ENCODE data around the gene HDAC4.

Gene HDAC4

GRCh38 chr2:239368906-239369552, 31.8 kb downstream of the HDAC4 start:
- DNase-seq (ENCODE audit: low read depth in 2 of 2): no peak

GRCh38 chr2:239368321-239368720, 32.5 kb downstream of the HDAC4 start:
- no peak for DNase-seq (ENCODE audit: low read depth in 2 of 2)

GRCh38 chr2:239366740-239367139, 34.1 kb downstream of the HDAC4 start:
- DNase-seq (ENCODE audit: low read depth in 2 of 2): no peak

GRCh38 chr2:239365782-239366435, 34.9 kb downstream of the HDAC4 start:
- DNase-seq (ENCODE audit: low read depth in 2 of 2): no peak

GRCh38 chr2:239365071-239365781, 35.6 kb downstream of the HDAC4 start:
- no peak for DNase-seq (ENCODE audit: low read depth in 2 of 2)

- no peak for DNase-seq (ENCODE audit: low read depth in 2 of 2)
Observed at GRCh38 chr2:239363946-239364637, 36.7 kb downstream of the HDAC4 start.

GRCh38 chr2:239362507-239362906, 38.3 kb downstream of the HDAC4 start:
- DNase-seq (ENCODE audit: low read depth in 2 of 2): no peak

- no peak for DNase-seq (ENCODE audit: low read depth in 2 of 2)
Observed at GRCh38 chr2:239361311-239361642, 39.5 kb downstream of the HDAC4 start.

- DNase-seq (ENCODE audit: low read depth in 2 of 2): no peak
Observed at GRCh38 chr2:239360421-239361310, 40.2 kb downstream of the HDAC4 start.

GRCh38 chr2:239360008-239360407, 40.8 kb downstream of the HDAC4 start:
- no peak for DNase-seq (ENCODE audit: low read depth in 2 of 2)

- DNase-seq (ENCODE audit: low read depth in 2 of 2): no peak
Observed at GRCh38 chr2:239359196-239359912, 41.5 kb downstream of the HDAC4 start.

GRCh38 chr2:239358062-239358754, 42.6 kb downstream of the HDAC4 start:
- no peak for DNase-seq (ENCODE audit: low read depth in 2 of 2)

GRCh38 chr2:239355724-239356123, 45.1 kb downstream of the HDAC4 start:
- DNase-seq (ENCODE audit: low read depth in 2 of 2): no peak

GRCh38 chr2:239355139-239355538, 45.7 kb downstream of the HDAC4 start:
- DNase-seq (ENCODE audit: low read depth in 2 of 2): no peak

- DNase-seq (ENCODE audit: low read depth in 2 of 2): no peak
Observed at GRCh38 chr2:239354791-239355136, 46.1 kb downstream of the HDAC4 start.

GRCh38 chr2:239354132-239354790, 46.6 kb downstream of the HDAC4 start:
- DNase-seq (ENCODE audit: low read depth in 2 of 2): no peak

GRCh38 chr2:239353692-239354091, 47.1 kb downstream of the HDAC4 start:
- DNase-seq (ENCODE audit: low read depth in 2 of 2): no peak

- no peak for DNase-seq (ENCODE audit: low read depth in 2 of 2)
Observed at GRCh38 chr2:239351687-239352086, 49.1 kb downstream of the HDAC4 start.

GRCh38 chr2:239349453-239350135, 51.2 kb downstream of the HDAC4 start:
- DNase-seq (ENCODE audit: low read depth in 2 of 2): no peak
